Lung (tissue), 16 donors: ENCODE data around the gene TRIM2. TPM values are rescaled to one million over a fixed set of nuclear protein-coding genes. Genes with fewer than 3 reads are reported as not detected.
A peak's percentile ranks its signal among the peaks of the same experiment; 100 is the strongest.

Experiments
- ATAC-seq: fragments of 200-7000 bp; cut with Tn5 transposase; one replicate; pipeline ENCODE4 v1.9.1; 2020; ENCODE audit warnings: moderate number of reproducible peaks; ENCODE audit not compliant: insufficient read depth, low FRiP score
- DNase-seq, 3 donors: peaks; one replicate each; pipeline ENCODE4 v3.0.0-alpha.2; 2013 to 2017
- H3K27ac ChIP-seq, 2 donors: one replicate each; pipeline ENCODE4 v1.5.1; 2013; ENCODE audit warnings: mild to moderate bottlenecking in 2 of 2, moderate library complexity in 2 of 2, control low read depth in 1 of 2, inconsistent platforms in 1 of 2, low read depth in 1 of 2, low read length in 1 of 2
- H3K27me3 ChIP-seq, 3 donors: one replicate each; pipeline ENCODE4 v1.5.1; 2013; ENCODE audit warnings: low read length in 2 of 3; ENCODE audit not compliant: control insufficient read depth in 3 of 3, insufficient read depth in 3 of 3
- H3K36me3 ChIP-seq, 4 donors: one replicate each; pipeline ENCODE4 v1.5.1; 2013; ENCODE audit warnings: low read length in 4 of 4, mild to moderate bottlenecking in 1 of 4, moderate library complexity in 1 of 4; ENCODE audit not compliant: control insufficient read depth in 4 of 4, insufficient read depth in 4 of 4
- H3K4me1 ChIP-seq, 5 donors: one replicate each; pipeline ENCODE4 v1.5.1; 2013; ENCODE audit warnings: low read length in 5 of 5, mild to moderate bottlenecking in 2 of 5, moderate library complexity in 1 of 5; ENCODE audit not compliant: control insufficient read depth in 5 of 5, insufficient read depth in 5 of 5
- H3K4me3 ChIP-seq: one replicate; pipeline ENCODE4 v1.5.1; 2013; ENCODE audit warnings: mild to moderate bottlenecking, control low read depth, moderate library complexity
- H3K9ac ChIP-seq, 2 donors: one replicate each; pipeline ENCODE4 v1.5.1; 2013; ENCODE audit warnings: low read length in 2 of 2, control low read depth in 1 of 2; ENCODE audit not compliant: insufficient read depth in 1 of 2
- H3K9me3 ChIP-seq, 4 donors: one replicate each; pipeline ENCODE4 v1.5.1; 2013; ENCODE audit warnings: low read length in 3 of 4, mild to moderate bottlenecking in 1 of 4, moderate library complexity in 1 of 4; ENCODE audit not compliant: control insufficient read depth in 4 of 4, insufficient read depth in 3 of 4
- WGBS, 2 donors: extraction: QIAGEN DNeasy Blood & Tissue Kit; methylation state at CpG; one replicate each; pipeline ENCODE4 v1.1.7; 2013; 5-methylcytosine and 5-hydroxymethylcytosine counted together
- long read RNA-seq, 5 donors: transcript quantifications; one replicate each; lab custom pipeline, GENCODE V29; 2026
- polyA plus RNA-seq, 2 donors: library from polyadenylated mRNA; stranded (reverse); fragments of 200-250 nt; gene quantifications; one replicate each; pipeline ENCODE4 v1.2.1, GENCODE V29; 2013
- total RNA-seq, 2 donors: library from RNA; depleted of rRNA in 1 of 2; stranded (reverse); fragments of >200 nt in 1 of 2; gene quantifications; one replicate each; pipeline ENCODE4 v1.2.1, GENCODE V29; 2014 to 2021
- TF ChIP-seq, protein P1 (sequence below): IDR thresholded peaks from 2 replicates; pipeline ENCODE4 v1.5.1; 2012; ENCODE audit warnings: mild to moderate bottlenecking; ENCODE audit errors: control extremely low read depth, extremely low read depth
- donor health status: control.
- donor health status: control.
- donor health status: Bipolar disorder and iron deficiency.
- donor health status: healthy.
- donor health status: DM: yes; HTN: yes; CAD: no.

The TRIM2 gene
- 10 to 100 TPM; 65.0 to 74.0 TPM for total RNA-seq
- 10 to 100 TPM in 1 of 2 donors, 1 to 10 TPM in 1; 9.1 to 11.2 TPM for polyA plus RNA-seq
- long read RNA-seq, donor 1, full-length matches to known transcripts = 8 of 37 reads
- long read RNA-seq, donor 1, partial matches to known transcripts = 29 of 37 reads
- long read RNA-seq, donor 1, other reads (novel, unspliced or antisense) = 0 of 37 reads
- long read RNA-seq, donor 2 = 0 reads
- long read RNA-seq, donor 3, full-length matches to known transcripts = 2 of 12 reads
- long read RNA-seq, donor 3, partial matches to known transcripts = 10 of 12 reads
- long read RNA-seq, donor 3, other reads (novel, unspliced or antisense) = 0 of 12 reads
- long read RNA-seq, donor 4 = 0 reads
- long read RNA-seq, donor 5, full-length matches to known transcripts = 6 of 44 reads
- long read RNA-seq, donor 5, partial matches to known transcripts = 38 of 44 reads
- long read RNA-seq, donor 5, other reads (novel, unspliced or antisense) = 0 of 44 reads

DNA sequence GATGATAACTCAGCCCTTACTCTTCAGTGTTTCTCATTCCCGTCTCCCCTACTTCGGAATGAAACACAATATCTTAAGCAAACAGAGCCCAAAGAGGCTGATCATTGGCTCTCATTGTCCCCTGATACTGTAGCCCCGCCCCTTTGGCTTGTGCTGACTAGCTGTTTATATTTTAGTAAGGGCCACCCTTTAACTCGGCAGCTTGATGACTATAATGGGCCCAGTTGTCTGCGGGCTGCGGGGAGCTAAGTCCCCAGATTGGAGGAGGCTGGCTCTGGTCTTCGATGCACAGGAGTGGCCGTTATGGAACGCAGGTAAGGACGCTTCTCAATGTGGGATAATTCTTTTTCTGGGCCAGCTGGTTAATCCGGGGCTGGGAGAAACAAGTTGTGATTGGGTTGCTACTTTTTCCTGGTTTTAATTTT, at the start of gene TRIM2:
Gene TRIM2, plus strand, starts transcription at position 197 of the 425 bp plus-strand sequence. Its CDS starts 88 bp downstream, at position 285.
- Histone ChIP-seq H3K27me3 (no peaks in the 10 kb centered on the region), H3K4me3 (peak within 1 kb of the TSS; percentile 17), H3K9me3 (no peaks in the 10 kb centered on the region), H3K4me1 (peaks cover 0 to 40% (median 0%) of the 10 kb centered on the region in 5 donors), H3K27ac (peak within 1 kb of the TSS in 1 of 2 donors; percentile 52), H3K9ac (peak within 1 kb of the TSS; percentile 11 to 74), H3K36me3 (no peaks in the 10 kb centered on the region)
- WGBS, 2 donors = 36 to 50% methylated on average over 11 of the region's 11 CpGs
- peak; percentile 71 for ATAC-seq
- TF ChIP-seq, protein P1, sequence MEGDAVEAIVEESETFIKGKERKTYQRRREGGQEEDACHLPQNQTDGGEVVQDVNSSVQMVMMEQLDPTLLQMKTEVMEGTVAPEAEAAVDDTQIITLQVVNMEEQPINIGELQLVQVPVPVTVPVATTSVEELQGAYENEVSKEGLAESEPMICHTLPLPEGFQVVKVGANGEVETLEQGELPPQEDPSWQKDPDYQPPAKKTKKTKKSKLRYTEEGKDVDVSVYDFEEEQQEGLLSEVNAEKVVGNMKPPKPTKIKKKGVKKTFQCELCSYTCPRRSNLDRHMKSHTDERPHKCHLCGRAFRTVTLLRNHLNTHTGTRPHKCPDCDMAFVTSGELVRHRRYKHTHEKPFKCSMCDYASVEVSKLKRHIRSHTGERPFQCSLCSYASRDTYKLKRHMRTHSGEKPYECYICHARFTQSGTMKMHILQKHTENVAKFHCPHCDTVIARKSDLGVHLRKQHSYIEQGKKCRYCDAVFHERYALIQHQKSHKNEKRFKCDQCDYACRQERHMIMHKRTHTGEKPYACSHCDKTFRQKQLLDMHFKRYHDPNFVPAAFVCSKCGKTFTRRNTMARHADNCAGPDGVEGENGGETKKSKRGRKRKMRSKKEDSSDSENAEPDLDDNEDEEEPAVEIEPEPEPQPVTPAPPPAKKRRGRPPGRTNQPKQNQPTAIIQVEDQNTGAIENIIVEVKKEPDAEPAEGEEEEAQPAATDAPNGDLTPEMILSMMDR = no peak
- peak; percentile 90 to 98 (median 97) for DNase-seq

GRCh38 chr4:153155686-153156085, 48.6 kb upstream of the TRIM2 start:
- 71 to 89% methylated on average over 1 of the region's 1 CpG for WGBS, 2 donors
- Histone ChIP-seq H3K9me3 (no peaks in the 10 kb centered on the region), H3K27ac (no peak overlapping the region), H3K9ac (no peak overlapping the region), H3K27me3 (no peaks in the 10 kb centered on the region), H3K4me3 (no peak overlapping the region), H3K36me3 (no peaks in the 10 kb centered on the region), H3K4me1 (peaks cover 0 to 18% (median 3%) of the 10 kb centered on the region in 5 donors)
- ATAC-seq = no peak
- no peak for DNase-seq
- TF ChIP-seq, protein P1 = no peak

GRCh38 chr4:153156263-153156662, 48.0 kb upstream of the TRIM2 start:
- DNase-seq (no peak), ATAC-seq (no peak)
- Histone ChIP-seq H3K27ac (no peak overlapping the region), H3K4me3 (no peak overlapping the region), H3K27me3 (no peaks in the 10 kb centered on the region), H3K9me3 (no peaks in the 10 kb centered on the region), H3K36me3 (no peaks in the 10 kb centered on the region), H3K9ac (no peak overlapping the region), H3K4me1 (peaks cover 0 to 21% (median 3%) of the 10 kb centered on the region in 5 donors)
- WGBS, 2 donors = 27 to 43% methylated on average over 4 of the region's 4 CpGs
- TF ChIP-seq, protein P1 = no peak
